ENCODE results near the gene LIPA.

DNA sequence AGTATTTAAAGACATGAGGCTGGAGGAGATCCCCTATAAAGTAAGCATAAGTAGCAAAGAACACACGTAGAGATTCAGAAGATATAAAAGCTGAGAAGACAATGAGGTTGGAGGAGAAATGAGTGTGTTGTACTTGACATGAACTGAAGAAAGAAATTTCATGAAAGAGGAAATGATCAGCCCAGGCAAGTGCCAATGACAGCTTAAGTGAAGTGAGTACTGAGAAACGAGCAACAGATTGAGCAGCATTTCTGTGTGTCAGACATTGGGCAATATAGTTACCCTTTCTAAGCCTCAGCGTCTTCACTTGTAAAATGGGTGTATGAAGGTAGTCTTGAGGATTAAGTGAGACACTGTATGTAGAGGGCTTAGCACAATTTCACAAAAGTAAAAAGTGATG lies 4.8 kb upstream of the LIPA start:
- TF ChIP-seq, protein P1, sequence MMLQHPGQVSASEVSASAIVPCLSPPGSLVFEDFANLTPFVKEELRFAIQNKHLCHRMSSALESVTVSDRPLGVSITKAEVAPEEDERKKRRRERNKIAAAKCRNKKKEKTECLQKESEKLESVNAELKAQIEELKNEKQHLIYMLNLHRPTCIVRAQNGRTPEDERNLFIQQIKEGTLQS (IDR thresholded peaks at IDR 0.05), result no peak
- TF ChIP-seq, protein P2, sequence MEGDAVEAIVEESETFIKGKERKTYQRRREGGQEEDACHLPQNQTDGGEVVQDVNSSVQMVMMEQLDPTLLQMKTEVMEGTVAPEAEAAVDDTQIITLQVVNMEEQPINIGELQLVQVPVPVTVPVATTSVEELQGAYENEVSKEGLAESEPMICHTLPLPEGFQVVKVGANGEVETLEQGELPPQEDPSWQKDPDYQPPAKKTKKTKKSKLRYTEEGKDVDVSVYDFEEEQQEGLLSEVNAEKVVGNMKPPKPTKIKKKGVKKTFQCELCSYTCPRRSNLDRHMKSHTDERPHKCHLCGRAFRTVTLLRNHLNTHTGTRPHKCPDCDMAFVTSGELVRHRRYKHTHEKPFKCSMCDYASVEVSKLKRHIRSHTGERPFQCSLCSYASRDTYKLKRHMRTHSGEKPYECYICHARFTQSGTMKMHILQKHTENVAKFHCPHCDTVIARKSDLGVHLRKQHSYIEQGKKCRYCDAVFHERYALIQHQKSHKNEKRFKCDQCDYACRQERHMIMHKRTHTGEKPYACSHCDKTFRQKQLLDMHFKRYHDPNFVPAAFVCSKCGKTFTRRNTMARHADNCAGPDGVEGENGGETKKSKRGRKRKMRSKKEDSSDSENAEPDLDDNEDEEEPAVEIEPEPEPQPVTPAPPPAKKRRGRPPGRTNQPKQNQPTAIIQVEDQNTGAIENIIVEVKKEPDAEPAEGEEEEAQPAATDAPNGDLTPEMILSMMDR (IDR thresholded peaks at IDR 0.05; ENCODE audit: low read depth, low read length, missing input control), result no peak
- TF ChIP-seq REST (IDR thresholded peaks at IDR 0.05) (no peak), GABPA (IDR thresholded peaks at IDR 0.05 in 1 of 2, conservative IDR thresholded peaks at IDR 0.05 in 1 of 2) (no peak), RXRA (IDR thresholded peaks at IDR 0.05) (no peak), JUND (IDR thresholded peaks at IDR 0.05) (no peak), SP1 (IDR thresholded peaks at IDR 0.05) (no peak), RAD21 (IDR thresholded peaks at IDR 0.05) (no peak), YY1 (IDR thresholded peaks at IDR 0.05) (no peak)
- TF ChIP-seq, protein P3, sequence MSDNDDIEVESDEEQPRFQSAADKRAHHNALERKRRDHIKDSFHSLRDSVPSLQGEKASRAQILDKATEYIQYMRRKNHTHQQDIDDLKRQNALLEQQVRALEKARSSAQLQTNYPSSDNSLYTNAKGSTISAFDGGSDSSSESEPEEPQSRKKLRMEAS (IDR thresholded peaks at IDR 0.05), result no peak
